HCT116 (cell line): ENCODE results near the gene METTL26. TPM values are rescaled to one million over a fixed set of nuclear protein-coding genes. Genes with fewer than 3 reads are reported as not detected.

Experiments used
- ATAC-seq: fragments of 200-7000 bp; cut with Tn5 transposase; 2 replicates; pipeline ENCODE4 v1.9.1; 2020; ENCODE audit warnings: mild to moderate bottlenecking, moderate library complexity
- BruUV-seq: library from RNA; stranded (reverse); fragments of 400-500 nt; replicated peaks from 2 replicates; lab custom pipeline; 2021; lab: Mats Ljungman, UMichigan
- CTCF ChIA-PET: fragments of 300-600 bp; sonication (Branson Sonifier 250); formaldehyde crosslinking; loops from one replicate; lab custom pipeline; 2021; ENCODE audit warnings: antibody characterized with exemption; lab: Charles Lee
- POLR2A ChIA-PET: fragments of 300-600, 350-600 bp; sonication (Branson Sonifier 250); formaldehyde crosslinking; loops from one replicate; lab custom pipeline; 2021; ENCODE audit warnings: antibody characterized with exemption; lab: Charles Lee
- RAD21 ChIA-PET, 2 experiments: fragments of 300-600 bp; sonication (Branson Sonifier 250); formaldehyde crosslinking; loops; one replicate each; lab custom pipeline; 2023; ENCODE audit warnings: low total read pairs in 2 of 2; ENCODE audit not compliant: uncharacterized antibody in 2 of 2, unreplicated experiment in 2 of 2, low non-redundant PET in 1 of 2; lab: Charles Lee
- DNase-seq: peaks from one replicate; pipeline ENCODE4 v3.0.0-alpha.2; 2010; ENCODE audit warnings: low read depth, low spot score
- H2AFZ ChIP-seq: fragments of 200-600 bp; shearing (Covaris generic), sonication (generic); 2 replicates; pipeline ENCODE4 v1.6.1; 2017; ENCODE audit warnings: low read depth, mixed run types, mixed read lengths, antibody characterized with exemption, low read length; ENCODE audit not compliant: poor library complexity, severe bottlenecking
- H3K27ac ChIP-seq: 2 replicates; pipeline ENCODE4 v1.5.1; 2012; ENCODE audit warnings: low read depth, low read length
- H3K27me3 ChIP-seq: fragments of 200-600 bp; sonication (generic); 2 replicates; pipeline ENCODE4 v1.6.1; 2016; ENCODE audit warnings: mixed run types, low read length, mixed read lengths; ENCODE audit not compliant: insufficient read depth
- H3K36me3 ChIP-seq, 2 experiments: fragments of 200-500 bp in 1 of 2; fragments of 200-600 bp in 1 of 2; sonication (Bioruptor generic) in 1 of 2; sonication (generic) in 1 of 2; 2 replicates each; pipeline versions ENCODE4 v1.5.1 to v1.6.1; 2014 to 2016; ENCODE audit warnings: low read length in 2 of 2, inconsistent platforms in 1 of 2, mixed read lengths in 1 of 2, mixed run types in 1 of 2; ENCODE audit not compliant: insufficient read depth in 2 of 2, control insufficient read depth in 1 of 2
- H3K4me1 ChIP-seq, 2 experiments: fragments of 200-600 bp in 1 of 2; sonication (generic) in 1 of 2; 2 replicates each; pipeline versions ENCODE4 v1.5.1 to v1.6.1; 2012 to 2017; ENCODE audit warnings: low read length in 2 of 2, inconsistent platforms in 1 of 2, mild to moderate bottlenecking in 1 of 2, mixed read lengths in 1 of 2, mixed run types in 1 of 2, moderate library complexity in 1 of 2; ENCODE audit not compliant: insufficient read depth in 2 of 2, control insufficient read depth in 1 of 2
- H3K4me2 ChIP-seq: fragments of 200-600 bp; sonication (generic); 2 replicates; pipeline ENCODE4 v1.6.1; 2017; ENCODE audit warnings: mixed run types, low read length, mixed read lengths
- H3K4me3 ChIP-seq, 2 experiments: fragments of 200-600 bp in 1 of 2; sonication (generic) in 1 of 2; replicated peaks in 1 of 2; 2 replicates each; pipeline ENCODE4 v1.5.1; 2011 to 2016; ENCODE audit warnings: low read length in 2 of 2, control low read depth in 1 of 2, low read depth in 1 of 2, mild to moderate bottlenecking in 1 of 2, mixed read lengths in 1 of 2, mixed run types in 1 of 2
- H3K79me2 ChIP-seq: fragments of 200-600 bp; sonication (generic); 2 replicates; pipeline ENCODE4 v1.6.1; 2017; ENCODE audit warnings: mild to moderate bottlenecking, mixed run types, low read length, moderate library complexity, mixed read lengths; ENCODE audit not compliant: insufficient read depth
- H3K9ac ChIP-seq: fragments of 200-600 bp; sonication (generic); 2 replicates; pipeline ENCODE4 v1.6.1; 2016; ENCODE audit warnings: low read length, mixed read lengths
- H3K9me2 ChIP-seq: fragments of 200-600 bp; sonication (generic), shearing (Covaris generic); 2 replicates; pipeline ENCODE4 v1.6.1; 2017; ENCODE audit warnings: mixed run types, mild to moderate bottlenecking, moderate library complexity; ENCODE audit not compliant: insufficient read depth
- H3K9me3 ChIP-seq, 2 experiments: fragments of 200-500 bp in 1 of 2; fragments of 200-600 bp in 1 of 2; sonication (Bioruptor generic) in 1 of 2; sonication (generic) in 1 of 2; 2 replicates each; pipeline ENCODE4 v1.6.1; 2014 to 2017; ENCODE audit warnings: low read length in 2 of 2, mixed read lengths in 2 of 2, inconsistent platforms in 1 of 2, low read depth in 1 of 2, mild to moderate bottlenecking in 1 of 2, mixed run types in 1 of 2, moderate library complexity in 1 of 2; ENCODE audit not compliant: control insufficient read depth in 1 of 2, insufficient read depth in 1 of 2
- H4K20me1 ChIP-seq: fragments of 200-600 bp; sonication (generic), shearing (Covaris generic); 2 replicates; pipeline ENCODE4 v1.6.1; 2017; ENCODE audit warnings: mixed run types, mild to moderate bottlenecking, moderate library complexity; ENCODE audit not compliant: insufficient read depth
- ATF3 ChIP-seq: IDR thresholded peaks from 2 replicates; pipeline ENCODE4 v1.6.1; 2012
- CBX3 ChIP-seq: IDR thresholded peaks from 2 replicates; pipeline ENCODE4 v1.6.1; 2012; ENCODE audit warnings: low read depth
- CEBPB ChIP-seq: IDR thresholded peaks from 2 replicates; pipeline ENCODE4 v1.6.1; 2012; ENCODE audit warnings: low read depth
- EGR1 ChIP-seq: IDR thresholded peaks from 2 replicates; pipeline ENCODE4 v1.6.1; 2012; ENCODE audit warnings: low read depth
- ELF1 ChIP-seq: IDR thresholded peaks from 2 replicates; pipeline ENCODE4 v1.6.1; 2012; ENCODE audit warnings: low read depth, borderline replicate concordance
- EZH2 ChIP-seq: fragments of 200-600 bp; sonication (generic); IDR thresholded peaks from 2 replicates; pipeline ENCODE4 v1.6.1; 2017; ENCODE audit warnings: antibody characterized with exemption, mixed run types
- EZH2phosphoT487 ChIP-seq: fragments of 200-600 bp; IDR thresholded peaks from 2 replicates; pipeline ENCODE4 v1.6.1; 2018; ENCODE audit warnings: antibody characterized with exemption, borderline replicate concordance
- FOSL1 ChIP-seq: IDR thresholded peaks from 2 replicates; pipeline ENCODE4 v1.6.1; 2012; ENCODE audit warnings: low read depth
- MAX ChIP-seq: IDR thresholded peaks from 2 replicates; pipeline ENCODE4 v1.6.1; 2012
- POLR2A ChIP-seq: IDR thresholded peaks from 2 replicates; pipeline ENCODE4 v1.7.0; 2011; ENCODE audit warnings: borderline replicate concordance; ENCODE audit not compliant: insufficient read depth, insufficient read length; ENCODE audit errors: extremely low read depth
- RAD21 ChIP-seq: IDR thresholded peaks from 2 replicates; pipeline ENCODE4 v1.6.1; 2012; ENCODE audit warnings: low read depth, mild to moderate bottlenecking
- REST ChIP-seq: IDR thresholded peaks from 2 replicates; pipeline ENCODE4 v1.6.1; 2012; ENCODE audit warnings: low read depth
- SP1 ChIP-seq: IDR thresholded peaks from 2 replicates; pipeline ENCODE4 v1.6.1; 2012; ENCODE audit warnings: low read depth
- SRF ChIP-seq: IDR thresholded peaks from 2 replicates; pipeline ENCODE4 v1.6.1; 2012; ENCODE audit warnings: low read depth
- TCF7L2 ChIP-seq: IDR thresholded peaks from 2 replicates; pipeline ENCODE4 v1.7.0; 2011; ENCODE audit warnings: borderline replicate concordance, inconsistent platforms; ENCODE audit not compliant: insufficient read depth, insufficient read length; ENCODE audit errors: extremely low read depth
- YY1 ChIP-seq: IDR thresholded peaks from 2 replicates; pipeline ENCODE4 v1.6.1; 2011; ENCODE audit warnings: low read length, low read depth, moderate library complexity, mild to moderate bottlenecking; ENCODE audit not compliant: insufficient replicate concordance; ENCODE audit errors: extremely low read depth
- ZBTB33 ChIP-seq: IDR thresholded peaks from 2 replicates; pipeline ENCODE4 v1.6.1; 2011; ENCODE audit warnings: mild to moderate bottlenecking, low read length, moderate library complexity; ENCODE audit not compliant: insufficient replicate concordance; ENCODE audit errors: extremely low read depth
- ZFX ChIP-seq: fragments of 450-650 bp; IDR thresholded peaks from 2 replicates; pipeline ENCODE4 v1.6.1; 2017
- intact Hi-C: fragments of 100-400 bp; cut with micrococcal nuclease; formaldehyde crosslinking; loops from 2 replicates; pipeline ENCODE4 v1.10.0; 2022
- total RNA-seq: library from RNA; stranded (reverse); gene quantifications from one replicate; pipeline ENCODE4 v1.2.1, GENCODE V29; 2021; ENCODE audit not compliant: unreplicated experiment
- TF ChIP-seq, protein P1 (sequence below), 3 experiments: fragments of 200-600 bp in 1 of 3; sonication (generic) in 1 of 3; IDR thresholded peaks in 2 of 3; conservative IDR thresholded peaks in 1 of 3; 2 replicates each; pipeline ENCODE4 v1.5.1; 2012 to 2017; ENCODE audit warnings: low read depth in 2 of 3, low read length in 2 of 3, antibody characterized with exemption in 1 of 3, borderline replicate concordance in 1 of 3, control low read depth in 1 of 3, mild to moderate bottlenecking in 1 of 3, mixed read lengths in 1 of 3, mixed run types in 1 of 3, moderate library complexity in 1 of 3; ENCODE audit not compliant: insufficient read depth in 1 of 3

Gene METTL26
- total RNA-seq, 1 experiment from 2014 or later: 85.7 TPM

DNA sequence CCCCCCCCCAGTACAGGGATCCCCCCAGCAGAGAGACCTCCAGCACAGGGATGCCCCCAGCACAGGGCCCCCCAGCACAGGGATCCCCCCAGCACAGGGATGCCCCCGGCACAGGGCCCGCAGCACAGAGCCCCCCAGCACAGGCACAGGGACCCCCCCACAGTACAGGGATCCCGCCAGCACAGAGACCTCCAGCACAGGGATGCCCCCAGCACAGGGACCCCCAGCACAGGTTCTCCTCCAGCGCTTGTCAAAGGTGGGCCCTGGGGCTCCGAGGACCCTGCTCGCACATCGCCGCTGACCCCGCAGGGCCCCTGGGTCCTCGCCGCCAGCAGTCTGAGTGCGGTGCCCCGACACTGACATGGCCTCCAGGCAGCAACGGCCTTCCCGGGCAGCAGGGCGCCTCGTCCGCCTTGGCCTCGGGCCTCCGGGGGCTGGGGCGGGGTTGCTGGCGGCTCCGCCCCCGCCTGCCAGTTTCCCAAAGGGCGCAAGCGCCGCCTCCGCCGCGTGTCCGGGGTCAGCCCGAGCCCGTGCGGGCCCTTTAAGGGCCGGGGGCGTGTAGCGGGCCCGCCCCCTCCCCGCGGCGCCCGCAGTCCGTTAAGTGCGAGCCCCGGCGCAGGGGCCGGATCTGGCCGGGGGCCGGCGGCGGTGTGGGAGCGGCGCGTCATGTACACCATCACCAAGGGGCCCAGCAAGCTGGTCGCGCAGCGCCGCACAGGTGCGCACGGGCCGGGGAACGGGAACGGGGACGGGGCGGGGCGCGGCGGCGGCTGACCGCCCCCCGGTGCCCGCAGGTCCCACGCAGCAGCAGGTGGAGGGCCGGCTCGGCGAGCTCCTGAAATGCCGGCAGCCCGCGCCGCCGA lies 5.5 kb upstream of the METTL26 start, which contains the start of gene MCRIP2:
TSS of gene MCRIP2 (plus strand) at position 503 of the 863 bp plus-strand sequence. CDS start at position 667, 164 bp downstream.
- POLR2A ChIA-PET: no interaction called here
- peaks cover 14 to 48% of the 10 kb centered on the region in 2 experiments for H3K4me1 ChIP-seq
- CTCF ChIA-PET: no interaction called here
- peak within 1 kb of the TSS; percentile 82 for H3K9ac ChIP-seq
- peak within 1 kb of the TSS; percentile 76 for H3K4me2 ChIP-seq
- H3K9me3 ChIP-seq: no peaks in the 10 kb centered on the region
- no peaks in the 10 kb centered on the region for H3K36me3 ChIP-seq
- no peaks in the 10 kb centered on the region for H3K27me3 ChIP-seq
- ATAC-seq (peak; percentile 68), DNase-seq (no peak)
- H3K9me2 ChIP-seq: no peaks in the 10 kb centered on the region
- H2AFZ ChIP-seq: no peak within 1 kb of the TSS
- H3K79me2 ChIP-seq: peaks cover 23% of the 10 kb centered on the region
- intact Hi-C loops: no loop called here
- H4K20me1 ChIP-seq: no peaks in the 10 kb centered on the region
- H3K4me3 ChIP-seq: peak within 1 kb of the TSS; percentile 56 to 67
- no TSS peak for BruUV-seq
- H3K27ac ChIP-seq: peak within 1 kb of the TSS; percentile 90
- RAD21 ChIA-PET: no interaction called here
- TF ChIP-seq EGR1: peak; percentile 88
- no peak for TF ChIP-seq ELF1
- no peak for TF ChIP-seq EZH2phosphoT487
- TF ChIP-seq TCF7L2: peak; percentile 14
- no peak for TF ChIP-seq ZBTB33
- TF ChIP-seq MAX: peak; percentile 25
- TF ChIP-seq REST: no peak
- no peak for TF ChIP-seq RAD21
- TF ChIP-seq POLR2A: no peak
- no peak for TF ChIP-seq YY1
- TF ChIP-seq SRF: no peak
- TF ChIP-seq CEBPB: no peak
- TF ChIP-seq EZH2: no peak
- TF ChIP-seq ATF3: no peak
- TF ChIP-seq ZFX: no peak
- TF ChIP-seq CBX3: no peak
- no peak for TF ChIP-seq FOSL1
- TF ChIP-seq, protein P1, sequence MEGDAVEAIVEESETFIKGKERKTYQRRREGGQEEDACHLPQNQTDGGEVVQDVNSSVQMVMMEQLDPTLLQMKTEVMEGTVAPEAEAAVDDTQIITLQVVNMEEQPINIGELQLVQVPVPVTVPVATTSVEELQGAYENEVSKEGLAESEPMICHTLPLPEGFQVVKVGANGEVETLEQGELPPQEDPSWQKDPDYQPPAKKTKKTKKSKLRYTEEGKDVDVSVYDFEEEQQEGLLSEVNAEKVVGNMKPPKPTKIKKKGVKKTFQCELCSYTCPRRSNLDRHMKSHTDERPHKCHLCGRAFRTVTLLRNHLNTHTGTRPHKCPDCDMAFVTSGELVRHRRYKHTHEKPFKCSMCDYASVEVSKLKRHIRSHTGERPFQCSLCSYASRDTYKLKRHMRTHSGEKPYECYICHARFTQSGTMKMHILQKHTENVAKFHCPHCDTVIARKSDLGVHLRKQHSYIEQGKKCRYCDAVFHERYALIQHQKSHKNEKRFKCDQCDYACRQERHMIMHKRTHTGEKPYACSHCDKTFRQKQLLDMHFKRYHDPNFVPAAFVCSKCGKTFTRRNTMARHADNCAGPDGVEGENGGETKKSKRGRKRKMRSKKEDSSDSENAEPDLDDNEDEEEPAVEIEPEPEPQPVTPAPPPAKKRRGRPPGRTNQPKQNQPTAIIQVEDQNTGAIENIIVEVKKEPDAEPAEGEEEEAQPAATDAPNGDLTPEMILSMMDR (IDR thresholded peaks at IDR 0.05 in 2 of 3, conservative IDR thresholded peaks at IDR 0.05 in 1 of 3; ENCODE audit: borderline replicate concordance in 1 of 3, insufficient read depth in 1 of 3, low read depth in 2 of 3, low read length in 2 of 3): no peak
- TF ChIP-seq SP1: no peak
